Mesendoderm (in vitro differentiated cells): ENCODE data around the gene SIK1.
"Not testable (repeated sequence)": the region's sequence is repeated elsewhere in the genome, so short reads cannot be mapped to it uniquely, and the experiment has no call there.

Experiments
- DNase-seq: peaks from one replicate; pipeline ENCODE4 v3.0.0; 2013
- H2AK5ac ChIP-seq: 2 replicates; pipeline ENCODE4 v1.6.1; 2013; ENCODE audit warnings: low read length, inconsistent platforms
- H2BK120ac ChIP-seq: 2 replicates; pipeline ENCODE4 v1.6.1; 2013; ENCODE audit warnings: low read depth, mild to moderate bottlenecking, low read length, moderate library complexity, mixed read lengths
- H2BK15ac ChIP-seq: replicated peaks from 2 replicates; pipeline ENCODE4 v1.6.1; 2013; ENCODE audit warnings: low read depth, mild to moderate bottlenecking, moderate library complexity
- H2BK5ac ChIP-seq: 2 replicates; pipeline ENCODE4 v1.6.1; 2013; ENCODE audit warnings: low read length, inconsistent platforms
- H3K18ac ChIP-seq: 2 replicates; pipeline ENCODE4 v1.6.1; 2013; ENCODE audit warnings: mild to moderate bottlenecking, low read length, mixed read lengths
- H3K23ac ChIP-seq: one replicate; pipeline ENCODE4 v1.6.1; 2013; ENCODE audit warnings: low read length
- H3K27ac ChIP-seq: 2 replicates; pipeline ENCODE4 v1.5.1; 2013; ENCODE audit warnings: low read depth, mild to moderate bottlenecking, inconsistent platforms, low read length, moderate library complexity
- H3K27me3 ChIP-seq: 2 replicates; pipeline ENCODE4 v1.6.1; 2013; ENCODE audit warnings: low read length, control low read depth, mild to moderate bottlenecking, inconsistent platforms; ENCODE audit not compliant: insufficient read depth, poor library complexity
- H3K36me3 ChIP-seq: 2 replicates; pipeline ENCODE4 v1.6.1; 2013; ENCODE audit warnings: low read length, inconsistent platforms; ENCODE audit not compliant: control insufficient read depth, insufficient read depth
- H3K4ac ChIP-seq: one replicate; pipeline ENCODE4 v1.6.1; 2013; ENCODE audit warnings: low read depth, mild to moderate bottlenecking, low read length, moderate library complexity
- H3K4me1 ChIP-seq: 2 replicates; pipeline ENCODE4 v1.6.1; 2013; ENCODE audit warnings: low read depth, low read length, inconsistent platforms; ENCODE audit not compliant: control insufficient read depth
- H3K4me2 ChIP-seq: 2 replicates; pipeline ENCODE4 v1.6.1; 2013; ENCODE audit warnings: low read length
- H3K4me3 ChIP-seq: 2 replicates; pipeline ENCODE4 v1.5.1; 2013; ENCODE audit warnings: mild to moderate bottlenecking, low read length
- H3K56ac ChIP-seq: one replicate; pipeline ENCODE4 v1.6.1; 2013; ENCODE audit warnings: low read length
- H3K79me1 ChIP-seq: 2 replicates; pipeline ENCODE4 v1.6.1; 2013; ENCODE audit warnings: low read length, inconsistent platforms
- H3K79me2 ChIP-seq: 2 replicates; pipeline ENCODE4 v1.6.1; 2013; ENCODE audit warnings: mild to moderate bottlenecking, low read length; ENCODE audit not compliant: control insufficient read depth, insufficient read depth
- H3K9ac ChIP-seq: 2 replicates; pipeline ENCODE4 v1.6.1; 2013; ENCODE audit warnings: low read length, inconsistent platforms
- H4K5ac ChIP-seq: one replicate; pipeline ENCODE4 v1.6.1; 2013; ENCODE audit warnings: low read length
- H4K8ac ChIP-seq: one replicate; pipeline ENCODE4 v1.6.1; 2013; ENCODE audit warnings: low read depth, mild to moderate bottlenecking, control low read depth, low read length, moderate library complexity
- WGBS: extraction: QIAGEN DNeasy Blood & Tissue Kit; methylation state at CpG from one replicate; pipeline ENCODE4 v1.1.7; 2013; ENCODE audit warnings: low lambda C conversion rate, missing lambda C conversion rate; ENCODE audit not compliant: insufficient coverage; ENCODE audit errors: extremely low coverage; 5-methylcytosine and 5-hydroxymethylcytosine counted together

Gene SIK1

GRCh38 chr21:43414576-43414975 is 12.4 kb downstream of the SIK1 start:
- H3K27me3 ChIP-seq, H2BK120ac ChIP-seq, H3K4me1 ChIP-seq, DNase-seq, H3K18ac ChIP-seq, H3K79me1 ChIP-seq, H3K4me3 ChIP-seq, H4K5ac ChIP-seq, H2AK5ac ChIP-seq, H3K9ac ChIP-seq, H3K36me3 ChIP-seq, H2BK15ac ChIP-seq, H3K4ac ChIP-seq, H3K56ac ChIP-seq, H3K79me2 ChIP-seq, H3K4me2 ChIP-seq, H3K23ac ChIP-seq, H3K27ac ChIP-seq, H4K8ac ChIP-seq, H2BK5ac ChIP-seq: not testable (repeated sequence)
- WGBS = no CpG with 5 or more reads among the region's 5 CpGs

GRCh38 chr21:43412020-43412788 is 14.7 kb downstream of the SIK1 start:
- not testable (repeated sequence) for H3K79me1 ChIP-seq, H3K4me3 ChIP-seq

GRCh38 chr21:43410456-43411068 is 16.4 kb downstream of the SIK1 start:
- H4K5ac ChIP-seq, H3K4me2 ChIP-seq: not testable (repeated sequence)

More at GRCh38 chr21:43412020-43412788, 14.7 kb downstream of the SIK1 start:
- not testable (repeated sequence) for H3K4me1 ChIP-seq, H3K79me2 ChIP-seq, H3K36me3 ChIP-seq, H3K27ac ChIP-seq, H3K27me3 ChIP-seq, H3K23ac ChIP-seq, DNase-seq, H2BK120ac ChIP-seq, H4K5ac ChIP-seq, H2BK5ac ChIP-seq, H3K56ac ChIP-seq, H3K4ac ChIP-seq, H3K18ac ChIP-seq, H4K8ac ChIP-seq, H3K4me2 ChIP-seq, H3K9ac ChIP-seq, H2AK5ac ChIP-seq, H2BK15ac ChIP-seq
- WGBS = no CpG with 5 or more reads among the region's 28 CpGs

GRCh38 chr21:43407139-43407538 is 19.8 kb downstream of the SIK1 start:
- DNase-seq, H3K23ac ChIP-seq, H2BK15ac ChIP-seq, H2BK120ac ChIP-seq, H3K4me2 ChIP-seq, H4K8ac ChIP-seq, H3K79me2 ChIP-seq, H3K56ac ChIP-seq, H4K5ac ChIP-seq, H3K27ac ChIP-seq, H2AK5ac ChIP-seq, H3K4me1 ChIP-seq, H3K4me3 ChIP-seq, H3K36me3 ChIP-seq, H3K18ac ChIP-seq, H3K9ac ChIP-seq, H3K79me1 ChIP-seq, H3K27me3 ChIP-seq, H2BK5ac ChIP-seq, H3K4ac ChIP-seq: not testable (repeated sequence)
- no CpG with 5 or more reads among the region's 13 CpGs for WGBS

More at GRCh38 chr21:43410456-43411068, 16.4 kb downstream of the SIK1 start:
- H3K36me3 ChIP-seq, H3K9ac ChIP-seq, H2BK15ac ChIP-seq, H3K56ac ChIP-seq, H2AK5ac ChIP-seq, H3K79me2 ChIP-seq, H3K4ac ChIP-seq, H3K23ac ChIP-seq, H3K4me3 ChIP-seq, H3K18ac ChIP-seq, H3K27me3 ChIP-seq, H3K27ac ChIP-seq, H2BK120ac ChIP-seq, H2BK5ac ChIP-seq, H4K8ac ChIP-seq, H3K79me1 ChIP-seq, DNase-seq, H3K4me1 ChIP-seq: not testable (repeated sequence)
- no CpG with 5 or more reads among the region's 27 CpGs for WGBS

- H3K4ac ChIP-seq, DNase-seq, H4K5ac ChIP-seq: not testable (repeated sequence)
Measured at GRCh38 chr21:43404450-43404849, 22.5 kb downstream of the SIK1 start.

More at GRCh38 chr21:43404450-43404849, 22.5 kb downstream of the SIK1 start:
- not testable (repeated sequence) for H2BK5ac ChIP-seq, H2AK5ac ChIP-seq, H3K4me3 ChIP-seq, H4K8ac ChIP-seq, H3K56ac ChIP-seq, H2BK120ac ChIP-seq, H3K27me3 ChIP-seq, H2BK15ac ChIP-seq, H3K79me1 ChIP-seq, H3K18ac ChIP-seq, H3K4me1 ChIP-seq, H3K23ac ChIP-seq, H3K9ac ChIP-seq, H3K4me2 ChIP-seq, H3K79me2 ChIP-seq, H3K36me3 ChIP-seq, H3K27ac ChIP-seq
- no CpG with 5 or more reads among the region's 14 CpGs for WGBS
